ENCODE data around the gene APH1B.
"Not testable (repeated sequence)": the region's sequence is repeated elsewhere in the genome, so short reads cannot be mapped to it uniquely, and the experiment has no call there.

APH1B gene

DNA sequence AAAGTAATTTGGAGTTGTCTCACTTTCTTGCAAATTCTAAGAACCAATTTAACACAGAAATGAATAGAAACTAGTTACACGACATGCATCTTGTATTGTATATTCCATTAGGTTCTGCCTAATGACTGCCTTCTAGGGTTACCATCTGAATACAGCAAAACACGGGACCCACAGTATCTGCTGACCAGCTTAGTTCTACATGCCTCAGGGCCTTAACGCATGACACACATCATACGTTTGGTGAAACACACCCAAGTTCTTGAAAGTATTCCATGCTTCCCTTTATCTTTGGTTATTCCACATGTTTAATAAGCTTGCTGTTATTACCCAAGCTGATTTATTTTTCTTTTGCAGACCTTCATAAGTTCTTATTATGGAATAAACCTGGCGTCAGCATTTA, 27.9 kb downstream of the APH1B start:
- DNase-seq = no peak

DNA sequence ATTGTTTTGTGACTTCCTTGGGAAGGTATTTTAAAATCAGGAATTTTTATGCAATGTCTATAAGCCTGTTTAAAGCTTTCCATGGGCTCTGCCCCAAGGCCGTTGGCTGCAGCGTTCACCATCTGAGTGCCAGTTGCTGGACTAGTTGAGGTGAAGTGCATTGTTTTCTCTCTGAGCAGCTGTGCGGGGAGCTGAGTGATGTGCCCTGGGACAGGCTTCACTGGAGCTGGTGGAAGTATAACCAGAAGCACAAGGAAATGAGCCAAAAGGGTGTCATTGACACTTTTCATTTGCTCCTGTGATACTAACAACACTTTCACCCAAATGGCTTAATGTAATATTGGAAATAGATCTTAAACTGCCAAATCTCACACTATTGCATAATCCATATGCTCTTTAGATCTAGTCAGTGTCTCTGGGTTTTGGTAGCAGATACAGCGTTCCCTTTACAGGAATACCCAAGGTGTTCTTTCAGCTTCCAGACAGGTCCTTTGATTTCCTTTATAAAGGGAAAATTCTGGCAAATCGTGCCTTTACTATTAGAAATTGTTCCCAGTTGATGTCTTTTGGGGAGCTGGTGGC, 29.2 kb downstream of the APH1B start:
- DNase-seq = no peak

DNA sequence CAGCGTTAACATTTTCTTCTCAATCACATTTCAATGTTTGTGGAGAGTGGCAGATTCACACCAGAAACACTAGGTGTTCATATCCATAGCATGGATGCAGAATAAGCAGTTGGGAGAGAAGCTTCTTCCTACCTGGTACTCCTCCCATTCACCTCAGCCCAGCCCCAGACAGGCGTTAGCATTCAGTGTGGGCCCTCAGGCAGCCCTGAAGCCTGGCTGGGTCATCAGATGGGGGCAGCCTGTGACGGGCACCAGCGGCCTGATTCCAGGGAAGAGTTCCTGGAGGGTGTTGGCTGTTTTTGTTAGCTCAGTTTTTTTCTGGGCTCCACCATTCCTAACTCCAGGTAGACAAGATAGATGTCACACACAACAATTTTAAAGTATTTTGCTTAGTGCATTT, 31.1 kb downstream of the APH1B start:
- DNase-seq = no peak

DNA sequence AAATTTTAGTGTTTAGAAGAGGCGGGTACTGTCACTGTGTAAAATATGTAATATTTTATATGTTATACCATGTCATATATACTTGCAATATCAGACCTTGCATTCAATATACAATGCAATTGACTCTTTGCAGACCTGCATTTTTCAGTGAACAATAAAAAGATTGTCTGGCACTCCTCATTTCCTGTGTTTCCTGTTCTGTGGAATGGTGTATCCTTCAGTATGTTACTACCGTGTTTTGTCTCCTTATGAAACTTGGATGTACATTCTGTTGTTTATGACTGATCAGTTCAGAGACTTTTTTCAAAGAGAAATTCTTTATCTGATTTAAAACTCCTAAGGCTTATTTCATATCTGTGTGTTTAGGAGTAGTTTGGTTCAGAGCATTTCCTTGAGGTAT, 31.5 kb downstream of the APH1B start:
- DNase-seq = no peak

DNA sequence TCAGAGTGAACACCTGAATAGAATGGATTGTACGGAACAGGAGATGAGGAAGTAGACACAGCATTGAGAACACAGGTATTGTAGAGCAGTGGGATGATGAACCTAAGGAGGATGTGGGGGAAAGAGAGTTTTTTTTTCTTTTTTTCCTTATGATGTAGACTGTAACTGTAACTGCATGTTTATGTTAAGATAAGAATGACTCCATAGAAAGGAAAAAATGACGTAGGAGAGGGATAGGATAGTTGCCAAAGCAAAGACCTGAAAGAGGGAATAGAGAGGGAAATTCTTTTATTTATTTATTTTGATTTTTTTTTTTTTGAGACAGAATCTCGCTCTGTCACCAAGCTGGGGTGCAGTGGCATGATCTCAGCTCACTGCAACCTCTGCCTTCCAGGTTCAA, 33.2 kb downstream of the APH1B start:
- no peak for DNase-seq

DNA sequence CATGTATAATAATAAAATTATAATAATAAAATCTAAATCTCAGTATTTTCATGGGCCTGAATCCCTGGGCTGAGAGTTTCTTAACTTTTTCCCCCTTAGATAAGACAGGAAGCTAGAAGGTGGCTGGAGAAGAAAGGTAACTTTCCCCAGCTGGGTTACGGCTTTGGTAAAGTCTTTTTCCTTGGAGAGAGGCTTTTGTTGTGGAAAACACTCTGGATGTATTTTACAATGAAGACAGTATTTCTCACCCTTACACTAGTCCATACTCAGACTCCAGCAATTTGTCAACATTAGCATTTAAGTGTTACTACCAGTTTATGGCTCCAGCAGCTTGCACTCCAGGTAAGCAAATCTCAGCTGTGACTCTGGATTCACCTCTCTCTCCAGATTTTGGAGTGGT, 34.9 kb downstream of the APH1B start:
- DNase-seq = no peak

DNA sequence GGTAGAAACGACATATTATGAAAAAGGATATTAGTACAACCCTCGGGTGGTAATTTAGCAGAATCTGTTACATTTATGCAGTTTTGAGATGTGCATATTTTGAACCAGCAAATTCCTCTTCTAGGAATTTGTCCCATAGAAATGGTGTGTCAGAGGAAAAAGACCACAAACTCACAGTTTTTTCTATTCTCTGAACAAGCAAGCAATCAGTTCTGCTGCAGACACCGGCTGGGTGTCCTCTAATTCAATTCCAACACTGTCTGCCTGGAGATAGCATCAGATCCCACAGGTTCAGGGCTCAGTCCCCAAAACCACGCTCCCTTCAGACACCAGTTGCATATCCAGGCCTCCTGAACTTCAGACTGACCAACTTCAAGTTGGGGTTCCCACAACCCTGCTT, 36.4 kb downstream of the APH1B start:
- no peak for DNase-seq

DNA sequence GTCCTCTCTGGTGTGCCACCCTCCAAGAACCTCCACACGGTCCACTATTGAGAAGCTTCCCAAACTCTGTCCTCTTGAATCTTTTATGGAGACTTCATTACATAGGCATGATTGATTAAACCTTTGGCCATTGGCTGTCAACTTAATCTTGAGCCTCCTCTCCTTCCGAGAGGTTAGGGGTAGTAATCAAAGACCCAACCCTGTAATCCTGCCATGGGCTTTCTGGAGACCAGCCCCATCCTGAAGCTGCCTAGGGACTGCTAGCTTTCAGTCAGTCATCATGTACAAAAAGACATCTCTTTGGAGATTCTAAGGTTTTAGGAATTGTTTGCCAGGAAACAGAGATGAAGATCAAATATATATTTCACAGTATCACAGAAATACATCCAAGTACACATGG, 37.0 kb downstream of the APH1B start:
- no peak for DNase-seq

DNA sequence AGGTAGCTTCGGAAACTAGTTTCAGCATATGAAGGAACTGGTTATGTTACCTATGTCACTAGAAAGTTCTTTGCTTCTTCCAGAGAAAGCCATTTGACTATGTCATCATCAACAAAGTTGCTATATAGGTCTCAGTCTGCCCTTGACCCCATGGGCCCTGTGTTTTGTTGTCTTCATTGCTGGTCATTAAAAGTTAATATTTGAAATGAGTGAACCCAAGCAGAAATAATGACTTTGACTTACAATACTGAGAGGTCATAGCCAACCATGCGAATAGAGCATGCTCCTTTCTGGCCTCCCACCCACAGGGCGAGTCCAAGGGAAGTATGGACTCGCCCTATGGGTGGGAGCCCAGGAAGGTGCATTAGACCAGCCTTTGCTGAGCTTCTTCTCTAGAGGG, 40.9 kb downstream of the APH1B start:
- no peak for DNase-seq

DNA sequence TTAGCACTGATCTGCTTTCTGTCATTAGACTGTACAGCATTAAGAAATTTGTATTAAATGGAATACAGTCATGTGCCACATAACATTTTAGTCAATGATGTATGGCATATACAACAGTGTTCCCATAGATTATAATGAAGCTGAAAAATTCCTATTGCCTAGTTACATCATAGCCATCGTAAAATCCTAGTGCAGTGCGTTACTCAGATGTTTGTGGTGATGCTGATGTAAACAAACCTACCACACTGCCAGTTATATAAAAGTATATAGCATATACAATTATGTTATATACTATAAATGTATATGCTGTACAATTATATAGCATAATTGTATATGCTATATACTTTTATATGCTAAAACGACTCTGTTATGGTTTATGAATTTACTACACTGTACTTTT, 41.7 kb downstream of the APH1B start:
- DNase-seq = no peak

DNA sequence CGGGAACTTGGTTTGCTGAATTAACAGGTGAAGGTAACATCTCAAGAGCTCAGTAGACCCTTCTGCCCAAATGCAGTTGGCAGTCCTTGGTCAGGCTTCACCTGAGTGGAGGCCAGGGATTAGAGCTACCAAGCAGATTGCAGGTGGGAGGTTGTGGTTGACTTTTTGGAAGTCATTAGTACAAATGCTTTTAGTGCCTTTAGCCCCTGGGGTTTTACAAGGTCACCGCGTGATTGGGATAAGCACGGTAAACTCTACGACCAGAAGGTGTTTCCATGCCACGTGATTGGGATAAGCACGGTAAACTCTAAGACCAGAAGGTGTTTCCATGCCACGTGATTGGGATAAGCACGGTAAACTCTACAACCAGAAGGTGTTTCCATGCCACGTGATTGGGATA, 43.0 kb downstream of the APH1B start:
- DNase-seq = not testable (repeated sequence)

DNA sequence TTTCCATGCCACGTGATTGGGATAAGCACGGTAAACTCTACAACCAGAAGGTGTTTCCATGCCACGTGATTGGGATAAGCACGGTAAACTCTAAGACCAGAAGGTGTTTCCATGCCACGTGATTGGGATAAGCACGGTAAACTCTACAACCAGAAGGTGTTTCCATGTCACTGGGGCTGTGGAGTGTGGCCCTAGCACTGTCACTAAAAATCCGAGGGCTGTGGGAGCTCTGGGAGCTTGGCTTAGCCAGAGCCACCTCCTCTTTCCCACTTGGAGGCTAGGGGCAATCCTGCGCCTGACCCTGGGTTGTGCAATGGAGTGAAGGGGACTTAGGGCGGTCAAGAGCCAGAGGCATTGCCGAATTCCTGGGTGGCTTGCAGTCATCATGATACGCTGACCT, 43.6 kb downstream of the APH1B start:
- DNase-seq = not testable (repeated sequence)

DNA sequence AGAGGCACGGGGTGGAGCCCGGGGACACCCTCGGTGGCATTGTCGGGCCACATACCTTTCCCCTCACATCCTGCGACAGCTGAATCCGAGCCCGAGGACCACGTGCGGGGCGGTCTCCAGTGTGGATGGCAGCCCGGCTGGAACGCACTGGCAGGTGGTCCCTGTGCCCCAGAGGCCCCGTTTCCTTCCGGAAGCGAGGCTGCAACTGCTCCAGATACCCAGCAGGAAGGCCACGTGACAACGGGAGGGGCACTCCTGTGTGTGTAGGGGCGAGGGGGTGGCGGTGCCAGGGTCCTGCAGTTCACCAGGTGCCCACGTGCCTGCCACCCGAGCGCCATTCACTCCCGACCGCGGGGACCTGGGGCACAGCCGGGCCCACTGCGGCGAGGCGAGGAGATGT, 44.1 kb downstream of the APH1B start:
- DNase-seq = no peak

DNA sequence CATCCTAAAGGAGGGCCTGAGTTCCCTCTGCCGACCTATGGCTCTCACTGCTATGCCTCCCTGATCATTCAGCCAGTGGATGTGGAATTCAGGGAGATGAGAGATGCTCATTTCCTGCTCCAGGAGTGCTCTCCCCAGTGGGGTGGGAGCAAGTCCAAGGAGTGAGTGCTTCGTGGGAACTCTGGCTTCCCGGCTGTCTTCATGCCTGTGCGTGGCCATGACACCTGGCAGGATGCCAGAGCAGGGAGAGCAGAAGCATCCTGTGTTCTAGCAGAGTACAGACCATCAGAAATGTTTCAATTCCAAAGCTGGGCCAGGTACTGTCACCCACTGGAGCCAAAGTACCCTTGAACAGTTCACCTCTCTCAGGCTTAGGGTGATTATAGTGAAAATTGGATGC, 45.1 kb downstream of the APH1B start:
- DNase-seq = no peak

DNA sequence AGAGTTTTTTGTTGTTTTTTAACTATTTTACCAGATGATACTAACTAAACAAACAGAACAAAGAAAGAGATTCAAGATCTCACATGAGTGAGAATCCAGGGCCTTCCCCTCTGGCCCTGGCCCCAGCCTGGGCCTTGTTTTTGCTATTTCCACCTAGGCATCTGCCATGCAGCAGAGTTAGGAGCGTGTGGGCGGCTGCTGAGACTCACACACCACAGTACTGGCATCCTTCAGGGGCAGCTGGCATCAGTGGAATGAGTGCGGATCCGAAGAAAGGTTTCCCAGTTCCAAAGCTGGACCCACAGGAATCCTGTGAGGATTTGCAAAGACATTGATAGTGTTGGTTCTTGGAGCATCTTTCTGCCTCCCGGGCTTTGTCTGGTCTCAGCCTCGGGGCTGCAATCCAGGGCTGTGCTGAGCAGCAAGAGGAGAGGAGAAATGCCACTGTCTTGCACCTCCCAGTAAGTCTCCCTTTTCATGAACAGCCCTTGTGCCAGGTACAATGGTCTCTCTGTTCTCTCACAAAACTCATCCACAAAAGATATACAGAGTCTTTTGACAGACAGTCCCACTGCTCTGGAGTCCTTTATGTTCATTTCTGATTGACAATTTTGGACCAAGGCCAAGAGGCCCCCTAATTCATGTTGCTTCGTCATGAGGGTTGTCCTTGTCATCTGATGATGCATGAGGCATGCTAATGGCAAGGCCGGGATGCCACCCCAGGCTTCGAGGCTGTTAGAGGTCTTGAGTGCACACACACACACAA, 46.6 kb downstream of the APH1B start:
- peak; percentile 33 for DNase-seq

DNA sequence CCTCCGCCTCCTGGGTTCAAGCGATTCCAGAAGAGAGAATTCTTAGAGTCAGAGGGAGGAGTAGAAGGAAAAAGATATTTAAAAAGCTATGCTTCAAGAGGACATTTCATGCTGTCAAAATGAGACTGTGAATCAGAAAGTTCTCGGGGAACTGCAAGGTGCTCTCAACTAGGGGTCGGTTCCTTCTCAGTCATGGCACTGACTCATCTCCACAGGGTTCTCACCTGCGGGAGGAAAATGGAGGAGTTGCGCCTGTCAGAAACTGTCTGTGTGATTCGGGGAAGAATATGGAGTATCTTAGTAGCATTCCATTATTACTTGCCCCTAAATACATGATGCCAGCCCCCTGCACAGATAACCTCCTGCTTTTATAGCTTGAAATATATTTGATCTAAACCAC, 47.4 kb downstream of the APH1B start:
- no peak for DNase-seq

DNA sequence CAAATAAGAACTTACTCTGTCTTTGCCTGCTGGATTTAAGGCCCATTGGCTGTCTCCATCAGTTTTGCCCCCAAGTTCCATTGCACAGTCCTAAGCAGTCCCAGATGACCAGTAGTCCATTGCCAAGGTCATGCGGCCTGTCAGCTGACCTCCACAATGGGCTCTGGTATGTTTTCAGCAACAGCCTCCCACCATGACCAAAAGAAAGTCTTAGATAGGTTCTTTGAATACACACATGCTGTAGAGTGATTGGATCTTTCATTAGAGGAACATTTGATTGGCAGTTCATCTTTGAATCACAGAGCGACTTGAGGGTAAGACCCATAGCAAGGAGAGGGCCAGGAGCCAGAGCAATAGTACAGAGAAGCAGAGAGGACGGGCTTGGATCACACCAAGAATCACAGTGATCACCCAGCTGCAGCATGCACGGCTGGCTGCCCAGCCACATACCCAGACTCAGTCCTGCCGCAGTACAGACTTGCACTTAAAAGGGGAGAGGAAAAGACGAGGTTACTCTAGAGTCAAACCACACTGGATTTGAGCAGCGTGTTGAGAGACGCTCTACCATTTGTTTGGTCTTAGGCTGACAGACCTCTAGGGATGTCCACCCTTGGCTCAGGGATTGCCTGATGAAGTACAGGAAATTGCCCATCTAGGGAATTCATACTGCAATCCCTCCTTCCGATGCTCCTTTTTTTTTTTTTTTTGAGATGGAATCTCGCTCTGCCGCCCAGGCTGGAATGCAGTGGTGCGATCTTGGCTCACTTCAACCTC, 50.4 kb downstream of the APH1B start:
- no peak for DNase-seq

DNA sequence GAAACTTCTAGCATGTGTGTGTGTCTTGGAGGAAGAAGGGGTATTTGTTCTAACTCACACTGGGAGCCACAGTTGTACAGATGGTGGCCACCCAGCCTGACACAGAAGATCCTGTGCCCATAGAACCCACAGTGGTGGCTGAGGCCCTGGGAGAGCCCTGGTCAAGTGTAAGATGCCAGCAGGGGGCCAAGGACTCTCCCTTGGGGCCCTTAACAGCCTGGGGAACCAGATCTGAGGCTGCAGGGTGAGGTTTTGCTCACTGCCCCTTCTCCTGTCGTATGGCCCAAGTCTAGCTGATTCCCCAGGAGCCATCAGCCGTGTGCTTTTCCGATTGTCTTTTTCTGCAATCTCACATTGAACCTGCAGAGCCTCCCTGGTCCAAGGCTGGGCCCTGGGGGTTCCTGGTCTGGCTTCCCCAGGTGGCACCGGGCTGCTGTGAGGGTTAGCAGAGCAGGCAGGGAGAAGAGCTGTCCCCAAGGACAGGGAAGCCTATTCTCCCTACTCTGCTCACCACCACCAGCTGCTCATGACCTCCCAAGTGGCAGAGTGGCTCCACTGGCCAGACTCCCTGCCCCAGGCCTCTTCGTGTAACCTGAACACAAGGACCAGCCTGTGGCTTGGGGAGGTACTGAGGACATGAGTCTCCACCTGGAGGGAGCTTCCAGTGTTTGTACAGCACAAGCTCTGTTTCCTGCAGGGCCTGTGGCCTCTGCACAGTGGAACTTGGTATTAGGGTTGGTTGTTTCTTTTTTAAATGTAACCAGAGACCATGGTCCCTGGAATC, 52.4 kb downstream of the APH1B start:
- DNase-seq = no peak

DNA sequence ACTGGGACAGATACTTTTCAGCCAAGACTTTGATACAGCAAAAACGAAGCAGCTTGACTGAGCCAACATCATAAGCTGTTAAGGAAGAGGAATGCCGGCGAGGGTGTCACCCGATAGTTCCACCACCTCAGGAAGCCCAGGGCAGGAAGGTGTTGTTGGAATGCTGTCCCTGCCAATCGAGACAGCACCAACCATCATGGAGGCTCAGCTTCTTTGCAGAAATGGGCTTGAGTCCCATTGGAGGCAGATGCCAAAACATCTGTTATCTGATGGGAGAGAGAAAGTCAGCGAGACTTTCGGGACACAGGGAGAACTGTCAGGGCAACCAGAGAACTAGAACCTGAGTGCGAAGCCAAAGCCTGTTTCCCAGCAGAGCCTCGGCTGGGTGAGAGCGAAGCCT, 53.5 kb downstream of the APH1B start:
- no peak for DNase-seq

DNA sequence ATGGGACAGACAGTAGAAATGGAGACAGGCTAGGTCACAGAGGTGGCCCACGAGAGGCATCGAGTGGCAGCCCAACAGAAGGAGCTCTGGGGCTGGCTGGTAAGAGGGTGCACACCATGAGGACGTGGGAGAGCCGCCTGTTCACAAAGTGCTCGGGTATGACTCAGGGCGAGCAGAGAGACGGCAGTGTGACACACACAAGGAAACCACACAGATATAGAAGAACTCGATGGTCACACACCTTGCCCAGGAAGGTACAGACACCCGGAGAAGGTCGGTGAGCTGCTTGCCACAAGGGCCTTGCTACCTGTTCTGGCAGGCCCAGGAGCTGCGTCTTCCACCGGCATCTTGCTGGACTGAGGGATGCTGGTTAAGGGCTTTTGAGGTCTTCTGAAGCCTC, 54.1 kb downstream of the APH1B start:
- no peak for DNase-seq

DNA sequence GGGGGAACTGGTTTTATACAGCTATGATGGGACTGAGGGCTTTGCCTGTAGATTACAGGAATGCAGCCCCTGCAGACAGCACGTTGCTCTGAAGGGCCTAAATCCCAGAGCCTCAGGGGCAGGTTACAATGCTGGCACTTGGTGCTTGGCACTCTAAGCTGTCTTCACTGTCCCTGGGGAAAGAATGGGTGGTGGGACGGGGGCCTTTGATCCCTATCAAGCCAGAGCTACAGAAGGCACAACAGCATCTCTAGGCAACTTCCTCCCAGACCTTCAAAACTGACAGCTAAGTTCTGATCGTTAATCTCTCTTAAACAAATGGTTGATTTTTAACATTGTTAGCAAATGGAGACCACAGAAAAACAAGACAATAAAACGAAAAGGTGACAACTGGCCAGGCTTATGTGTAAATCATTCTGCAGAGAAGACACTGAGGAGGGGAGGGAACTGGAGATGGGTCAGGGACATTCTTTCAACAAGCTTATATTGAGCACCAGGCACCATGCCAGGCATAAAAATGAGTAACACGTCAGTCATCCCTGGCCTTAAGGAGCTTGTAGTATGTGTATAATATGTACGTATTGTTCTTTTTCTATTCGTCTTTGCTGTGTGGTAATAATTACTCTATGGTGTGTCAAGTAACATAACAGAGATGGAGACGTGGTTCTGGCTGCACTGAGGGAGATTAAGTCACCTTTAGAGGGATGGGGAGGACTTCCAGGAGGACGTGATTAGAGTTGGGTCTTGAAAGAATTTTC, 55.1 kb downstream of the APH1B start:
- DNase-seq = no peak

DNA sequence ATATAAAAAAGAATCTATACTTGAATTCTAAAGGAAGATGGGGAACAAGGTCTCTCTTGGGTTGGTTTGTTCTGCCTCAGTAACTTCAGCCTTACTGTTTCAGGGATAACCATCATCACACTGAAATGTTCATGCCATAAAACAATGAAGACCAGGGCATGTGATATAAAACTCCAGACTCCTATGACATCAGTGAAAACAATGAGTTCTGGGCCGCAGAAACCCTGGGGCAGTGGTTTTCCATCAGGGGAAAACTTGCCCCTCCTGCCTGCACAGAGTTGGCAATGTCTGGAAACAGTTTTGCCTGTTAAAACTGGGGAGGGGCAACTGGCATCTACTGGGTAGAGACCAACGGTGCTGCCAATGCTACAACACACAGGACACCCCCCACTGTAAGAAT, 57.4 kb downstream of the APH1B start:
- no peak for DNase-seq

Data from retina (tissue), 1 donor.